DMS79 treated with DMSO at 0.1 percent for 48 hours (cell line): ENCODE results near the gene KDM5A.
"Not testable (repeated sequence)": the region's sequence is repeated elsewhere in the genome, so short reads cannot be mapped to it uniquely, and the experiment has no call there.

Experiments
- DNase-seq: peaks from one replicate; lab custom pipeline; 2025; lab: John Stamatoyannopoulos, UW

The KDM5A gene

GRCh38 chr12:332581-333205, 56.4 kb downstream of the KDM5A start:
- DNase-seq: no peak

DNA sequence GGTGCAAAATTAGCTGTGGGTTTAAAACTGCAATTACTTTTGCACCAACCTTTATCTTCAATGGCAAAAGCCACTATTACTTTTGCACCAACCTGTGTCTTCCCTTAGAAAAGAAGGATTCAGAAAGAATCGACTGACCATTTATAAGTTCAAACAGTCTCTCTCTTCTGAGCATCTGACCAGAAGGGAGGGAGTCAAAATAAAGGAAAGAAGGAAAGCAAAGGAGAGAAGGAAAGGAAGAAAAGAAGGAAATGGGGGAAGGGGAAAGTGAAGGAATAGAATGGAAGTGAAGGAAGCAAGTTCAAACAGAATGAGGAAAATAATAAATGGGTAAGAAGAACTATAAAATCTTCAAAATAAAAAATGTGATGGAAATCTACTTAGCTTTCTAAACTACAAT, 57.8 kb downstream of the KDM5A start:
- DNase-seq: no peak

- no peak for DNase-seq
Measured at GRCh38 chr12:325906-326305, 63.2 kb downstream of the KDM5A start.

- no peak for DNase-seq
Measured at GRCh38 chr12:323507-323906, 65.6 kb downstream of the KDM5A start.

- peak; percentile 22 for DNase-seq
Measured at GRCh38 chr12:321606-322326, 67.4 kb downstream of the KDM5A start.

DNA sequence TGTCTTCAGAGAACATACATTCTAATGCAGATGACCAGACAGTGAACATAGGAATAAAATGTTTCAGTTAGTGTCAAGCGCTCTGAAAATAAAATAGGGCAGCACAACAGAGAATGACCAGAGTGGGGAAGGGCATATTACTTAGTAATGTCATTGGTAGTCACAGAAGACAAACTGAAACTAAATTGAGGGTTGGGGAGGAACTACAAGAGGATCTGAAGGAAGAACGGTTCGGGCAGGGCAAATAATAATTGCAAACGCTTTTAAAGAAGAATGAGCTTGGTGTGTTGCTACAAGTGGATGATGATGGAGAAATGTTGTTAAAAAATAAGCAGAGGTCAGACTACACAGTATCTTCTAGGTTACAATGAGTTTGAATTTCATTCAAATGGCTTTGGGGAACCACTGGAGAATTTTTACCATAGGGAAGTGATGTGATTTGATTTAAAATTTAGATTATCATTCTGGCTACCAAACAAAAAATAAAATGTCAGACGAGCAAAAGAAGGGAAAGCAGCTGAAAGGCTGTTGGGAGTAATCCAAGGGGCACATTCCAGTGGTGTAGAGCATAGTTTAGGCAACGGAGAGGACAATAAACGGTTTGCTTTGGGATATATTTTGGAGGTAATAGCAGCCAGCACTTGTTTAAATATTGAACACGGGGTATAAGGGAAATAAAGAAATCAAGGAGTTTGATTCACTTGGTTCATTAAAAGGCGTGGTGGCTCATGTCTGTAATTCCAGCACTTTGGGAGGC, 70.2 kb downstream of the KDM5A start:
- DNase-seq: no peak

DNA sequence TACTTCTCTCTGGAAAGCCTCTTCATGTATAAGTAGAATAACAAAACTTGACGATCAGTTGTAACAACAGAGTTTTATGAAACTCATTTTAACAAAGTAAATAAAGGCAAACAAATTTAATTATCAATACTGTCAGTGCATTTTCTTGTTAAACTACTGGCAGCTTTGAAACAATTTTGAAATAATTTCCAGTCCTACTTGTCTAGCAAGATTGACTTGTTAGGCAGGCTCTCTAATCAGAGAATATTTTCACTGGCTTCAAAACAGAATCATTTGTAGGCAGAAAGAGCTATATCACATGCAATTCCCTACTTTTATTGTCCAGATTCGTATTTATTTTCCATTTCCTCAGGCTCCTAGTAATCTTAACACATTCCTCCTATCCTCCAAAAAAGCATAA, 80.6 kb downstream of the KDM5A start:
- no peak for DNase-seq

DNA sequence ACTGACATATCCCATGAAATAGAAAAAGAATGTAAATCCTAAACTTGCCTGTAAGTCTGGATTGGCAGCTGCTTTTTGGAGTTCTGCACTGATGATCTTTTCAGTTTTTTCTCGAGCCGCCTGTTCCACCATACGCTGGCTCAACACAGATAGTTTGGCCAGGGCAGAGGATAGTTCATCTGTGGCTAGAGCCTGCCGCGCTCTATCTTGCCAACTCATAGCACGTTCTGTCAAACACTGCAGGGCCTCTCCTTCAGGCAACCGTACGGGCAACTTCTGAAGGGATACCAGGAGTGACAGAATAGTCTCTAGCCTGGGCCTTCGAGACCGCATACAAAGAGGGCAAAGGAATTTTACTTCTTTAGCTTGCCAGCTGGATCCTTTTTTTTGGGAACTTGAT, 81.7 kb downstream of the KDM5A start:
- no peak for DNase-seq

- DNase-seq: peak; percentile 47
Measured at GRCh38 chr12:304805-305204, 84.3 kb downstream of the KDM5A start.

DNA sequence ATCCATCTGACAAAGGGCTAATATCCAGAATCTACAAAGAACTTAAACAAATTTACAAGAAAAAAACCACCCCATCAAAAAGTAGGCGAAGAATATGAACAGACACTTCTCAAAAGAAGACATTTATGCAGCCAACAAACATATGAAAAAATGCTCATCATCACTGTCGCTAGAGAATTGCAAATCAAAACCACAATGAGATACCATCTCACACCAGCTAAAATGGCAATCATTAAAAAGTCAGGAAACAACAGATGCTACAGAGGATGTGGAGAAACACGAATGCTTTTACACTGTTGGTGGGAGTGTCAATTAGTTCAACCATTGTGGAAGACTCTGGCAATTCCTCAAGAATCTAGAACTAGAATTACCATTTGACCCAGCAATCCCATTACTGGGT, 86.4 kb downstream of the KDM5A start:
- DNase-seq: not testable (repeated sequence)

GRCh38 chr12:300166-300565, 89.0 kb downstream of the KDM5A start:
- DNase-seq: not testable (repeated sequence)

- not testable (repeated sequence) for DNase-seq
Measured at GRCh38 chr12:299511-299910, 89.6 kb downstream of the KDM5A start.

GRCh38 chr12:298059-298458, 91.1 kb downstream of the KDM5A start:
- not testable (repeated sequence) for DNase-seq

GRCh38 chr12:295132-295531, 94.0 kb downstream of the KDM5A start:
- no peak for DNase-seq

DNA sequence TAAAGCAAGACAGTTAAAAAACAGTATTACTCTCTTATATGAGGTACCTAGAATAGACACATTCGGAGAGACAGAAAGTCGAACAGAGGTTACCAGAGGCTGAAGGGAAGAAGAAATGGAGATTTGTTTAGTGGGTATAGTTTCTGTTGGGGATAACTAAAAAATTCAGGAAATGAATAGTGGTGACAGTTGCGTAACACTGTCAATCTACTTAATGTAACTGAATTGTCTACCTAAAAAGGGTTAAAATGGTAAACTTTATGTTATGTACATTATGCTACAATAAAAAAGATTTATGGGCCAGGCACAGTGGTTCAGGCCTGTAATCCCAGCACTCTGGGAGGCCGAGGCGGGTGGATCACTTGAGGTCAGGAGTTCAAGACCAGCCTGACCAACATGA, 95.9 kb downstream of the KDM5A start:
- DNase-seq: no peak

GRCh38 chr12:292186-292585, 96.9 kb downstream of the KDM5A start:
- DNase-seq: no peak

DNA sequence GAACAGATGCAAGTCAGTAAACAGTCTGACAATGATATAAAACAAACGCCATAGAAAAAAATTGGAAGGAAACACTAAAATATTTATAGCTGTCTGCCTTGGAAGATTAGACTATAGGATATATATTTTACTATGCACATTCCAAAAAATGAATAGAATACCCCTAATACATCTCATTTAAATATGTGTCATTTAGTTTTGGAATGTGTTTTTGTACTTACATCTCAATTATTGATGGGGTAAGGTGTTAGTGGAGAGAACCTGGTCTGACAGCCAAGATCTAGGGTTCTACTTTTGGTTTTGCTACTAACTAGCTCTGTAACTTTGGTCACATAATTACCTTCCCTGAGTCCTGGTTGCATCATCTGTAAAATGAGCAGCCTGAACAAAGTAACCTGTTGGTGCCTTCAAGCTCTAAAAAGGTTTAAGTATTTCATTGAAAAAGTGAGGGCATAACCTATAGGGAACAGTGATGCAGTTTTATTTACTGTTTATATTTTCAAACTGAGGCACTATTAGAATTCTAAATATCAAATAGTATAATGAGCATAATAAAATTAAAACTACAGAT, 97.9 kb downstream of the KDM5A start:
- no peak for DNase-seq

DNA sequence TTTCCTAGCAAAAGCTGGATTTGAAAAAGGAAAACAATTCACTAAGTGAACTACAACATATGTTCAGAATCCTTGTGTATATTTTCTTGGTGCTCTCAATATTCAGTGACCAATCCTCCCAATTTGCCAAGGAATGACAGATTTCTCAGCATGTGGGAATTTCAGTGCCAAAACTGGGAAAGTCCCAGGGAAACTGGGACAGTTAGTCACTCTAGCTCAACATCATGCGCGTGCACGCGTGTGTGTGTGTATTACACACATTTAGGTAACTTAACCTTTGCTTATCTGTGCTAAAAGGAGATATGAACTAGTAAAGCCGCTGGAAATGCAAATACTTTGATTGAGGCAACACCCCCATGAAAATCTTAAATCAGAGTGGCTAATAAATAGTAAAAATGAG, 100.4 kb downstream of the KDM5A start:
- DNase-seq: no peak

GRCh38 chr12:286531-287300, 102.4 kb downstream of the KDM5A start:
- no peak for DNase-seq

DNA sequence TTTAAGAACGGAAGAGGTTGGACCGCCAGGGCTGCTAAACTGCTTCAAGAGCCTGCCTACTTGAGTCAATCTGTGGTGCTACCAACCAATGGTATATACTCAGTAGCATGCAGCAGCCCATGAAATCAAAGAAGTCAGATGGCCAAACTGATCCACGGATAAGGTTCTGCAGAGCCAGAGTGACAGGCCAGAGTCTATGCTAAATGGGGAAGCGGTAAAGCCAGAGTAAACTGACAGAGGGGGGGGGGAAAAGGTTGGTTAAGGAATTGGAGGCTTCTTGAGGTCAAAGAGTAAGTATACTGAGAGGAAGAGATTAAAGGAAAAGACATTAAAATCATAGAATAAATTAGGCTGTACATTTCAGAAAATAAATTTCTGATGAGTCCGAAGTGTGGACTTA, 111.1 kb downstream of the KDM5A start:
- no peak for DNase-seq

- DNase-seq: no peak
Measured at GRCh38 chr12:275812-276211, 113.3 kb downstream of the KDM5A start.

DNA sequence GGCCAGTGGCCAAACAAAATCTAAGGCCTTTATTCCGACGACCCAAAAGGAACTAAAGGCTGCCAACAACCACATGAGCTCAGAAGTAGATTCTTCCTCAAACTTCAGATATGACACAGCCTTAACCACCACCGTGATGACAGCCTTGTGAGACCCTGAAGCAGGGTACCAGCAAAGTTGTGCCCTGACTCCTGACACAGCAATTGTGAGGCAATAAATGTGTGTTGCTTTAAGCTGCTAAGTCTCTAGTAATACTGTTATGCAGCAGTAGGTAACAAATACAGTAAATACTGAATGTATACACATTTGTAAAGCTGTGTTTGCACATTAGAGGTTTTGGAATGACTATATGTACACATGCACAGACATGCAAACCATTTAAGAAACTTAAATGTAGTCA, 115.7 kb downstream of the KDM5A start:
- no peak for DNase-seq
